Kidney capillary endothelial cell (primary cell): ENCODE results near the gene VPS8.
A peak's percentile ranks its signal among the peaks of the same experiment; 100 is the strongest.
"Not testable (repeated sequence)": the region's sequence is repeated elsewhere in the genome, so short reads cannot be mapped to it uniquely, and the experiment has no call there.

Source experiments
- DNase-seq: peaks from one replicate; pipeline ENCODE4 v3.0.0-alpha.2; 2018; ENCODE audit warnings: low spot score

VPS8 gene

GRCh38 chr3:184864000-184864399 is 52.0 kb downstream of the VPS8 start:
- DNase-seq, result no peak

- DNase-seq, result no peak
Observed at GRCh38 chr3:184868477-184868876, 56.5 kb downstream of the VPS8 start.

- DNase-seq, result no peak
Observed at GRCh38 chr3:184872200-184872599, 60.2 kb downstream of the VPS8 start.

GRCh38 chr3:184873141-184873540 is 61.2 kb downstream of the VPS8 start:
- DNase-seq, result no peak

GRCh38 chr3:184874709-184875644 is 63.0 kb downstream of the VPS8 start:
- DNase-seq, result peak; percentile 46

- DNase-seq, result no peak
Observed at GRCh38 chr3:184880276-184881019, 68.5 kb downstream of the VPS8 start.

GRCh38 chr3:184884359-184885017 is 72.5 kb downstream of the VPS8 start:
- DNase-seq, result no peak

GRCh38 chr3:184885112-184885511 is 73.1 kb downstream of the VPS8 start:
- DNase-seq, result no peak

- DNase-seq, result no peak
Observed at GRCh38 chr3:184887574-184887973, 75.6 kb downstream of the VPS8 start.

- DNase-seq, result no peak
Observed at GRCh38 chr3:184889312-184889904, 77.4 kb downstream of the VPS8 start.

GRCh38 chr3:184894051-184894450 is 82.1 kb downstream of the VPS8 start:
- DNase-seq, result no peak

GRCh38 chr3:184895350-184895749 is 83.4 kb downstream of the VPS8 start:
- no peak for DNase-seq

- no peak for DNase-seq
Observed at GRCh38 chr3:184896336-184896735, 84.4 kb downstream of the VPS8 start.

- DNase-seq, result no peak
Observed at GRCh38 chr3:184899953-184900595, 88.1 kb downstream of the VPS8 start.

GRCh38 chr3:184907031-184907430 is 95.1 kb downstream of the VPS8 start:
- DNase-seq, result not testable (repeated sequence)

- no peak for DNase-seq
Observed at GRCh38 chr3:184907681-184908649, 96.0 kb downstream of the VPS8 start.

- no peak for DNase-seq
Observed at GRCh38 chr3:184908859-184909258, 96.9 kb downstream of the VPS8 start.

GRCh38 chr3:184910664-184911063 is 98.7 kb downstream of the VPS8 start:
- DNase-seq, result no peak

- no peak for DNase-seq
Observed at GRCh38 chr3:184911570-184911969, 99.6 kb downstream of the VPS8 start.

- DNase-seq, result no peak
Observed at GRCh38 chr3:184912163-184912562, 100.2 kb downstream of the VPS8 start.
